ENCODE results near the gene URI1.

DNA sequence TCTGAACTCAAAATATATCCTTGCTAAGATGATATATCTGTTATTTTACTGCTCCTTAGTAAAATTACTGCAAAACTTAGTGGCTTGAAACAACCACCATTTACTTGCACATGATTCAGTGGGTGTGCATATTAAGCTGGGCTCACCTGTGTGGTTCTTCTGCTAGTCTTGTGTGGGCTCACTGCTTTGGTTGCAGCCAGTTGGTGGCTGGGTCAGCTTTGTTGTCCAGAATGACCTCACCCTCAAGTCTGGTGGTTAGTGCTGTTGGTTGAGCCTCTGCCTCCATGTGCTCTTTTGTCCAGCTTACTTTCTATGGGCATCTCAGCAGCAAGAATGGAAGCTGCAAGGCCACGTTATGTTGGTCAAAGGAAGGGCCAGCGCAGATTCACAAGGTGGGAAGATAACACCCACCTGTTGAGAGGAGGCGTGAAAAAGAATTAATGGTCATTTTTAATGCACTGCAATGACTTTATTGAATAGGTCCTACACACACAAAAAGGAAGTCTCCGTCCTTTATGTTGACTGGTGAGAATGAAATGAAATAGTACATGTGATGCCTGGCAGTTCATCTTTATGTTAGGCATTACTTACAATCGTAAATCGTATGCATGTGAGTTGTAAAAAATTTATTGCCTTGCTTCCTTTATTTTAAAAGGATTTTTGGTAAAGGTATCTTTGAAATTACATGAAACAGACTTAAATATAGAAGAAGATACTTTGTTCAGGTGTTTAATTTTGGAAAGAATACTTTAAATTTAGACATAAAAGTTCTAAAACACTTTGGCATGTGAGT, 34.3 kb downstream of the URI1 start:
- TF ChIP-seq, protein P1, sequence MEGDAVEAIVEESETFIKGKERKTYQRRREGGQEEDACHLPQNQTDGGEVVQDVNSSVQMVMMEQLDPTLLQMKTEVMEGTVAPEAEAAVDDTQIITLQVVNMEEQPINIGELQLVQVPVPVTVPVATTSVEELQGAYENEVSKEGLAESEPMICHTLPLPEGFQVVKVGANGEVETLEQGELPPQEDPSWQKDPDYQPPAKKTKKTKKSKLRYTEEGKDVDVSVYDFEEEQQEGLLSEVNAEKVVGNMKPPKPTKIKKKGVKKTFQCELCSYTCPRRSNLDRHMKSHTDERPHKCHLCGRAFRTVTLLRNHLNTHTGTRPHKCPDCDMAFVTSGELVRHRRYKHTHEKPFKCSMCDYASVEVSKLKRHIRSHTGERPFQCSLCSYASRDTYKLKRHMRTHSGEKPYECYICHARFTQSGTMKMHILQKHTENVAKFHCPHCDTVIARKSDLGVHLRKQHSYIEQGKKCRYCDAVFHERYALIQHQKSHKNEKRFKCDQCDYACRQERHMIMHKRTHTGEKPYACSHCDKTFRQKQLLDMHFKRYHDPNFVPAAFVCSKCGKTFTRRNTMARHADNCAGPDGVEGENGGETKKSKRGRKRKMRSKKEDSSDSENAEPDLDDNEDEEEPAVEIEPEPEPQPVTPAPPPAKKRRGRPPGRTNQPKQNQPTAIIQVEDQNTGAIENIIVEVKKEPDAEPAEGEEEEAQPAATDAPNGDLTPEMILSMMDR (IDR thresholded peaks at IDR 0.05; ENCODE audit: insufficient read depth, low read length) = no peak
- TF ChIP-seq POLR2AphosphoS5 (IDR thresholded peaks at IDR 0.05; ENCODE audit: low read depth) (no peak), GABPA (IDR thresholded peaks at IDR 0.05; ENCODE audit: low read depth) (no peak), SPI1 (IDR thresholded peaks at IDR 0.05; ENCODE audit: borderline replicate concordance, low read depth) (no peak)
- TF ChIP-seq, protein P2, sequence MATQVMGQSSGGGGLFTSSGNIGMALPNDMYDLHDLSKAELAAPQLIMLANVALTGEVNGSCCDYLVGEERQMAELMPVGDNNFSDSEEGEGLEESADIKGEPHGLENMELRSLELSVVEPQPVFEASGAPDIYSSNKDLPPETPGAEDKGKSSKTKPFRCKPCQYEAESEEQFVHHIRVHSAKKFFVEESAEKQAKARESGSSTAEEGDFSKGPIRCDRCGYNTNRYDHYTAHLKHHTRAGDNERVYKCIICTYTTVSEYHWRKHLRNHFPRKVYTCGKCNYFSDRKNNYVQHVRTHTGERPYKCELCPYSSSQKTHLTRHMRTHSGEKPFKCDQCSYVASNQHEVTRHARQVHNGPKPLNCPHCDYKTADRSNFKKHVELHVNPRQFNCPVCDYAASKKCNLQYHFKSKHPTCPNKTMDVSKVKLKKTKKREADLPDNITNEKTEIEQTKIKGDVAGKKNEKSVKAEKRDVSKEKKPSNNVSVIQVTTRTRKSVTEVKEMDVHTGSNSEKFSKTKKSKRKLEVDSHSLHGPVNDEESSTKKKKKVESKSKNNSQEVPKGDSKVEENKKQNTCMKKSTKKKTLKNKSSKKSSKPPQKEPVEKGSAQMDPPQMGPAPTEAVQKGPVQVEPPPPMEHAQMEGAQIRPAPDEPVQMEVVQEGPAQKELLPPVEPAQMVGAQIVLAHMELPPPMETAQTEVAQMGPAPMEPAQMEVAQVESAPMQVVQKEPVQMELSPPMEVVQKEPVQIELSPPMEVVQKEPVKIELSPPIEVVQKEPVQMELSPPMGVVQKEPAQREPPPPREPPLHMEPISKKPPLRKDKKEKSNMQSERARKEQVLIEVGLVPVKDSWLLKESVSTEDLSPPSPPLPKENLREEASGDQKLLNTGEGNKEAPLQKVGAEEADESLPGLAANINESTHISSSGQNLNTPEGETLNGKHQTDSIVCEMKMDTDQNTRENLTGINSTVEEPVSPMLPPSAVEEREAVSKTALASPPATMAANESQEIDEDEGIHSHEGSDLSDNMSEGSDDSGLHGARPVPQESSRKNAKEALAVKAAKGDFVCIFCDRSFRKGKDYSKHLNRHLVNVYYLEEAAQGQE (IDR thresholded peaks at IDR 0.05; ENCODE audit: insufficient replicate concordance, low read depth) = no peak
